Measurements from ENCODE around the gene CCSER1.

The CCSER1 gene

DNA sequence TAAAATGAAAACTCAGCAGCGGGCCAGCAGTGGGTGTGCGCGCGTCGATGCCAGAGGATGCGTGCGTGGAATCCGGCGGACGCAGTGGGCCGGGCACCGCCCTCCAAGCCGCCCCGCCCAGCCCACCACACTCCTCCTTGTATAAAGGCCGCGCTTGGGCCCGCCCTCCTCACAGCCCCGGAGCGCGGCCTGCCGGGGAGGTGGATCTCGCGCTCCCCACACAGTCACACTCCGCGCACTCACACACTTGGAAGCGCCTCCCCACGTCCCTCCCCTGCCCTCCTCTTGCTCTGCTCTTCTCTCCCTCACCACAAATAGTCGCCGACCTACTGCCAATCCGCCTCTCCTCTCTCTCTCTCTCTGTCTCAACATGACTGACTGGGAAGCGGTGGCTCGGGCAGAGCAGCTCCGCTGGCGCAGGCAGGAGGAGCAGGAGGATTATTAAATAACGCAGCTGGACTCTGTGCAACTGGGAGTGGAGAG is at the start of gene CCSER1:
Gene CCSER1 (plus strand): TSS at position 172 of the 483 bp plus-strand sequence.
- peak; percentile 40 for DNase-seq

DNA sequence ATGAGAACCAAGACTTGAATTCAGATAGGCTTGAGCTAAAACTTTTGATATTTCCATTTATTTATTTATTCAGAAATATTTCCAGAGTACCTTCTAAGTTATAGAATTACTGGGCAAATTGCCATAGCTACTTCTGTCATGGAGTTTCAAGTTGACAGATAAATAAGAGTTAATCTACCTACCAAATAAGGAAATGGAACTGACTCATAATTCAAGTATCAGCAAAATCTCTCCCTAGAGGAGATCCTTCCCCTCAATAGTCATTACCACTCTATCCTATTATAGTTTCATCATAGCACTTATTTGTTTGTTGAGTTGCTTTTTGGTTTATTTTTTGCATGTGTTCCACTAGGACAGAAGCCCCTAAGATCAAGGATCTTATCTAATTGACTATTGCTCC is 48.8 kb upstream of the CCSER1 start:
- peak; percentile 4 for DNase-seq

DNA sequence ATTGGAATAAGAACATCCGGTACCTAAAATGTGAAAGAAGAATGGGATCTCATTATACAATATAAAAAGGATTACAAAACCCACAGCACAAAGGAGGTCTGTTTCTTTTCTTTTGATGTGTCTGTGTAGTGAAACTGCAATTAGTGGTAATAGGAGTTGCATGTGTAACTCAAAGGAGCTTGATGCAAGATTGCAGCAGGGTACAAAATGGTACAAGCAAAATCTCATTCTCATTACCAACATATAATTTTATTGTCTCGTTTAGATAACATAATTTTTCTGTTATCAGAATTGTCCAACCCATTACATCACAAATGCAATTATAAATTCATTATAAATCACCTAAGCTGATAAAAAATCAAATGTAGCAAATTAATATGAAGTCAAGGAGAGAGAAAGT is 47.1 kb upstream of the CCSER1 start:
- no peak for DNase-seq

DNA sequence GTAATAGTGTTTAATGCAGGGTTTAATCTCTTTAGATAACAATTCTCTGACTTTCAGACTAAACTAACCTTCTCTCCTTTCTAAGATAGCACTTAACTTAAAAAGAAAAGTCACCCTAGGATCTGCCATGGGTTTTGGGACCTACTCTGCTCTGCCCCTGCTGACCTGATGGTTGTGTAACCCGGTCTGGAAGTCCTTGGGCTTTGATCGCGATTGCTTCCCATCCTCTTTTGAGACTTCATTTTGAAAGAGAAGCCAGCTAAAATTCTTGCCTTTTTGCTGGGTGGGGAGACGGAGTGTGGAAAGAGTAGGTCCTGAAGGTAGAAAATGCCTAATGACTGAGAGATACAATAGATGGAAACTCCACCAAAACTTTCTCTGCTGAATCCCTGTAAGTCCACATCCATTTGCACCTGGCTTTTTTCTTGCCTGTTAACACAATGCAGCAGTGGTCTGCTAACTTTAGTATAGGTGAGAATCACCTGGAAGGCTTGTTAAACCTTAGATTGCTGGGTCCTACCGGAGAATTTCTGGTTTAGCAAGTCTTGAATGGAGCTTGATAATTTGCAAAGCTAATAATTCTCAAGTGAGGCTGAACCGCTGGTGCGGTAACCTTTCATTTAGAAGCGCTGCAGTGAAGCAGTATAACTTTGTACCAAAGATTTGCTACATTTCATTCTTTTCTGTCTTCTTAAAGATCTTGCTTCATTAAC is 45.6 kb upstream of the CCSER1 start:
- no peak for DNase-seq

DNA sequence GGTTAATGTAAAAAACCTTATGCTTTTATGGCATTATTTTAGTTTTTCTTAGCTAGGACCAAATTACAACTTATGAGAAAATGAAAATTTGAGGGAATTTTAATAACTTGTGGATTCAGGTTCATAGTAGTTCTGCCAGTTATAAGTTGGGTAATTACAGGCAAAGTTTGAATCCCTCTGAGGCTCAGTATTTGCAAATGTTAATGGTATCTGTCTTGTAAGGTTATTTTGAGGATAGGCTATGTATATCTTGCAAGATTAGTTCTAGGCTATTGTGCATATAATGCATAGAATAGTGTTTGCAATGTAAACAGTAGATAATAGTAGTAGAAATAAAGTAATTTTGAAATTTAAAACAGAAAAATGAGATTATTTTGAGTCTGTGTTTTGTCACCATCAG is 44.7 kb upstream of the CCSER1 start:
- DNase-seq: no peak

DNA sequence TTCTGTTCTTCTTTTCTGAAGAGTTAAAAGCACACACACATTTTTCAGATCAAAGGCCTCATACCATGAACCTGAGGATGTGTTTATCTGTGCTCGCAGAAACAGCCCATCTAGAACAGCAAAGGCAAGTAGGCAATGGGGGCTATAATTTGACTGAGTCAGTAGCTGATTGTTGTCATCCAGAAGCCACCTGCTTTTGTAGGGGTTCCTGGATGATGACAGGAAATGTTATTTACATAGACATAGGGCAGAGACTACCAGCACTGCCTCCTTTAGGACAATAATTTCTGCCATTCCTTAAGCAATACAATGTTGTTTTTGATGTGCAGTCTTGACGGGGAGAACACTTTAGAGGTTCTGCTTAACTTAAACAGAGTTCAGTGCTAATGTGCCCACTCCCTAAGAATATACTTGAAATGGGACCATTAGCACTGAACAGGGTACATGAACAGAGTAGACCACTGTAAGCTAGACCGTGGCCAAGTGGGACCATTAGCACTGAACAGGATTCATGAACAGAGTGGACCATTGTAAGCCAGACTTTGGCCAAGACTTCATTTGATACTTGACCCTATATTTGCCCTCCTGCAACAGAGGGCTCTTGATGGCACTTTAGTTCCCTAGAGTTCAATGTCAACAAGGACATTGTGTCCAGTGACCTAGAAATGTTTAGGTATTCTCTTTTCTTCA is 42.8 kb upstream of the CCSER1 start:
- DNase-seq: no peak

DNA sequence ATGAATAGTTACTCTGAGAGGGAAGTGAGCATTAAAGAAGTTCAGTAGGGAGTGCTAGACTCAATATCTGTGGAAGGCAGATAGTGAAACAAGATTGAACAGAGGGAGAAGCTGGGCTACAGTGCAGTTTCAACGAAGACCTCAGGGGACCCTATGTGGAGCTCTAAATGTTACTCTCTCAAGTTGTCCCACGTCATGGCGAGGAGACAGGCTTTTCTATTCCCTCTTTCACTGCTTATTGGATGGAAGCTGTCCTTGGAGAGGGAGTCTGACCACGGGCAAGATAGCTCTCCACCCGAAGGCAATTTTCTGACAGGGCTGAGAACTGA is 42.3 kb upstream of the CCSER1 start:
- no peak for DNase-seq

DNA sequence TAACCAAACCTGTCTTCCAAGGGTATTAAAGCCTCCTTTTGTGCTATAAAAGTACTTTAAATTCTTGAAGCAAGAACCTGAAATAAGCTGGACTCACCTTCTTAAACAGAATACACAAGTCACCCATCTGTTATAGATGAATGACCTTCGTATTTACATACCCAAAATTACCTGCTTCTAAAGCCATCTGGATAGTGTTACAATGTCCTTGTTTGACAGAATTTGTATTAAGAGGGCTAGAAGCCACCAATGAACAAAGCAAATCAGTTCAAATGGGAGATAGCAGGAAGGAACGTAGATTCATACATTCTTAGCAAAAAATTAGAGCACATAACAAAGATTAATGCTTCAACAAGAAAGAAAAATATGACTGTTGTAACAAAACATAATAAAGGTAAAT is 33.7 kb upstream of the CCSER1 start:
- DNase-seq: no peak

DNA sequence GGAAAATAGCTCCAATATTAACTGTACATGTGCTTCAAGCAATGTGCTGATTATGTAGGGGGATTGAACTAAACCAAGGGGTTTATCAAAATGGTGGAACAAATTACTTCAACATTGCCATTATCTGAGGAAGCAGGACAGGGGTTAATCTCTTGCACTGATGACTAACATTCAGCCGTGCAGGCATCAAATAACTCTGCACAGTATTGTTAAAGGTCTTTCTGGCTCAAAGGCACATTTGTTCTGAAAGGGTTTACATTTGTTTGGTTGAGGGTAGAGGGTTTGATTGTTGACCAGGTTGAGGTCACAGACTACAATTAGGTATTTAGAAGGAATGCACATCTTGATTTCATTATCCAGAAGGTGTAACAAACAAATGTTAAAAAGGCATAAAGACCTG is 32.2 kb upstream of the CCSER1 start:
- DNase-seq: no peak

DNA sequence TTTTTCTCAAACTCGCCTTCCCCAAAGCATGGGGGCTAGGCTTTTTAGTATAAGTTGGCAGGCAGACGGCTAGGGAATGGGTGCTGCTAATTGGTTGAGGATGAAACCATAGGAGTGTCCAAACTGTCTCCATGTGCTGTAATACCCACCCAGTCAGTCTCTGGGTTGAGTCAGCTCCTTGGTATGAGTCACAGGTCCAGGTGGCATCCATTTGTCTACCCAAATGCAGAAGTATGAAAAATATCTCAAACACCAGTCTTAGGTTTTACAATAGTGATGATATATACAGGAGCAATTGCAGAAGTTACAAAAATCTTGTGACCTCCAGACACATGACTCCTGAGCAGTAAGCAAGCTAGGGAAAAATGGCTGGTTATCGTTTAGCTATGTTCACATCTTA is 27.4 kb upstream of the CCSER1 start:
- peak; percentile 4 for DNase-seq

DNA sequence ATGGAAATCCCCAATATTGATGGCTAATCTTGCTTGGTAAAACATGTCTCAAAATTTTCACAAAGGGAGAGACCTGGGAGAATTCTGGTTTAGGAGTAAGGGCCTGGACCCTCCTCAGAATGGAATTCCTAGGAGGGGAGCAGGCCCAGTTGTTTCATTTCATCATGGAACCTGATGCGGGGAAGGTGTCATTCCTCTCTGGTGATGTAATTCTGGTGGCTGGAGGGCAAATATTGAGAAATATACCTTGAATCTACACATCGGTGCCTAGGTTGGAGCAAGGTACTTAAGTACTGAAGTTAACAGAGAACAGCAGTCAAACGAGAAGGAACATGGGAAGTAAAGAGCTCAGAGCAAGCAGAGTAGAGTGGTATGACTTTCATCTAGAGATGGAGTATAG is 23.2 kb upstream of the CCSER1 start:
- no peak for DNase-seq

DNA sequence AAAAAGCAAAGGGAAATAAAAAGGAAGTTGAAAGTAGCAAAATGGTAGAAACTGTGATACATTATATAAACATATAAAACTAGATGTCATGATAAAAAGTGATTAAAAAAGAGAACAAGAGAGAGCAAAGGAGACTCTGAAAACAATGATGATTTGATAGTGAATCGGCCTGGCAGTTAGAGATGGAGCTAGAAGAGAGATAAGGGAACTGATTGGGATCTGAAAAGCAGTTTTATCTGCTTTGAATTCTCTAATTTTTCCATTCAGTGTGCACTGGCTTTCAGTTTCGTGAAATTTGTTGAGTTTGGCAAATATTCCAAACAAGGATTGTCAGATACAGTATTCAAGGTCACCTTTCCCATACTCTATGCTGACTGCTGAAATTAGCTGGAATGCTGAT is 21.9 kb upstream of the CCSER1 start:
- DNase-seq: no peak

DNA sequence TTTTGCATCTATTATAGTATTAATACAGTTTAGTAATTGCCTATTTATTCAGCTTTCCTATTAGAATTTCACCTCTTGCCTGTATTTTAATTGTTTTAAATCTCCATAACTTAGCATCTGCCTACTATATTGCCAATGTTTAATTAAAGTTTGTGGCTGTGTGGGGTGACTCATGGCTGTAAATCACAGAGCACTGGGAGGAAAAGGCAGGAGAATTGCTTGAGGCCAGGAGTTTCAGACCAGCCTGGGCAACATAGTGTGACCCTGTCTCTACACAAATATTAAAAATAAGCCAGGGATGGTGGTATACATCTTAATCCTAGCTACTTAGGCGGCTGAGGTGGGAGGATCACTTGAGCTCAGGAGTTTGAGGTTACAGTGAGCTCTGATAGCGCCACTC is 14.5 kb upstream of the CCSER1 start:
- no peak for DNase-seq

DNA sequence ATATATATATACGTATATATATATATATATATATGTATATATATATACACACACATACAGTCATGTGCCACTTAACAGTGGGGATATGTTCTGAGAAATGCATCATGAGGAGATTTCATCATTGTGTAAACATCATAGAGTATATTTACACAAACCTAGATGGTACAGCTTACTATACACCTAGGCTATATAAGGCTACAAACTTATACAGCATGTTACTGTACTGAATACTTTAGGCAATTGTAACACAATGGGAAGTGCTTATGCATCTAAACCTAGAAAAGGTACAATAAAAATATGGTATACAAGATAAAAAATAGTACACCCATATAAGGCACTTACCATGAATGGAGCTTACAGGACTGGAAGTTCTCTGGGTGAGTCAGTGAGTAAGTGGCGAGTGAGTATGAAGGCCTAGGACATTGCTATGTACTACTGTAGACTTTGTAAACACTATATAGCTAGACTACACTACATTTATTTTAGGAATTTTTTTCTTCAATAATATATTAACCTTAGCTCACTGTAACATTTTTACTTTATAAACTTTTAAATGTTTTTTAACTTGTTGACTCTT is 13.2 kb upstream of the CCSER1 start:
- DNase-seq: no peak

DNA sequence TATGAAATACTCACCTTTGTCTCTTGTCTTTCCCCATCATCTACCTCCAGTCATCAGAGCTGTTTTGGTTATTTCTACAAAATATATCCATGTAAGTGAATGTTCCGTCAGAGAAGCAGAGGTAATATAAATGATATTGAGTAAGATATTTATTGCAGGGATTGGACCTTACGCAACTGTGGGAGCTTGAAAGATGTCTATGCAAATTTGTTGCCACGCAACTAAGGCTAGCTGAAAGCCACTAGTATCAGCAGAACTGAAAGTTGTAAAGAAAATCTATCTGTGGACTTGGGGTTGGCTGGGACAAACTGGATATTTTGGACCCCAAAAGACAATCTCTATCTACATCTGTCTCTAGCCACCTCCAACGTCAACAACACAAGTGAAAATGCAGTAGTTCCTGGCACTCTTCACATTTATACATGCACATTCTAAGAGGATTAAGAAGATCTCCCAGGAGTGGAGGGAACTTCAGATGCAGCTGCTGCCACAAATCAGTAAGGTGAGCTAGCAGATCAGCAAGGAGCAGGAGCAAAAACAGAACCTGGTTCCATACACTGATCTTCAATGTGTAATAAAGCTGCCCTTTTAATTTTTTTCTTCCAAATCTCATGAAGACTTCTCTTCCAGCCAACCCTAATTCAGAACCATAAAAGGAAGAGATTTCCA is 8.5 kb upstream of the CCSER1 start:
- no peak for DNase-seq

DNA sequence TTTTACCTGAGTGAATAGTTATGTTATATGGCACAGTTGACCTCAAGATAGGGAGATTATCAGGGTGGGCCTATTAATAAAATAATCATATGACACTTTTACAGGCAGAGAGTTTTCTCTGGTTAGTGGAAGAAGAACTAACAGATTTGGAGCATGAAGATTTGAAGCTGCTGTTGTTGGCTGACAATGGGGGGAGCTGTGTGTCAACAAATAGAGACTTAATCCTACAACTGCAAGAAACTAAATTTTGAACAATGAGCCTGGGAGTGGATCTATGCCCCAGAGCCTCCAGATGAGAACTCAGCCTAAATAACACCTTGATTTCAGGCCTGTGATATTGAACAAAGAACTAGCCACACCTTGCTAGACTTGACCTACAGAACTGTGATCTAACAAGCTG is 7.2 kb upstream of the CCSER1 start:
- no peak for DNase-seq

DNA sequence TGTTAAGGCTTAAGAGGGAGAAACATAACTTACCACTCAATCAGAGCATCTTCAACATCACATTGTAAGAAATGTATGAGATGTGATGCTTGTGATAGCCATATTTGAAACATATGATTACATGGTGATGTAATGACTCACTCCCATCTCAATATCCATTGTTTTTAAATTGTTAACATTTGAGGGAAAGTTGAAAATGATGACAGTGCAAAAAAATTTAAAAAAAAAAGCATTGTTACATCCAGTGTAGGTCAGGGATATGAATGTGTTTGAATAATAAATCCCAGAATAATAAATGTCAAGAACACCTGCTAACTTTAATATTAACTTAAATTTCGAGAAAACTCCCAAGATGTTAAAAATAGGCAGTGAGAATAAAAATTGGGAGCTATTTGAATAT is 6.4 kb upstream of the CCSER1 start:
- DNase-seq: no peak

DNA sequence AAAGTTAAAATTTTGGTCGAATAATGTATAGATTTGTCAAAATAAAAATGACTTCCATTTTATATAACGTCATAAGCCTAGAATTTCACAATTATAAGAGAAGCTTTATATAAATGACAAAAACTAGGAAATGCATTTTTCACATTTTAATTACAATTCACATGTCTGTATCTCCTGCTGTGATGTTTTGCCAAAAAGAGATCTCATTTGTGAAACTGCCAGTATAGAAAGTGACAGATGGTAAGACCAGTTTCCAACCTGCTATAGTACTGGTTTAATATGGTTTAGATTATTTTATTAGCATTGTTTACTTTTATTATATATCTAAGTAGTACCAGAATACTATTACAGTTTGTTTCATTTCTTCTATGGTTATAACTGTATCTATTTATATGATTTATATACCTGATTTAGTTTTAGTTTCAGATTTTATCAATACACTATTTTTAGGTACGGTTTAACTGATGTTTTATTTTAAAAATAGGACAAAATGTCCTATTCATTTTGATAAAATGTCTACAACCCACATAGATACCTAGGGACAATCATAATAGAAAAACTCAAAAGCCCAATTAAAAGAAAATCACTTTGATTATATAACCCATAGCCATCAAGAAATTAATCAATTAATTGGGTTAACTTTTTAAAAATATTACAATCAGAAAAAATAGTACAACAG is 5.4 kb upstream of the CCSER1 start:
- DNase-seq: no peak

DNA sequence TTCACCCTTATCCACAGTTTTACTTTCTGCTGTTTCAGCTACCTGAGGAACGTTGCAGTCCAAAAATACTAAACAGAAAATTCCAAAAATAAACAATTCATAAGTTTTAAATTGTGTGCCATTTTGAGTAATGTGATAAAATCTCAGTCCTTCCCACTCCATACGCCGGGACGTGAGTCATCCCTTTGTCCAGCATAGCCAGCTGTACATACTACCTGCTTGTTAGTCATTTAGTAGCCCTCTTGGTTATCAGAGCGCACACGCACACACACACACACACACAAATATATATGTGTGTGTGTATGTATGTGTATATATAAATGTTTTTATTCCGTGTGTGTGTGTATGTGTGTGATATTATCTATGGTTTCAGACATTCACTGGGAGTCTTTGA is 4.8 kb upstream of the CCSER1 start:
- no peak for DNase-seq

DNA sequence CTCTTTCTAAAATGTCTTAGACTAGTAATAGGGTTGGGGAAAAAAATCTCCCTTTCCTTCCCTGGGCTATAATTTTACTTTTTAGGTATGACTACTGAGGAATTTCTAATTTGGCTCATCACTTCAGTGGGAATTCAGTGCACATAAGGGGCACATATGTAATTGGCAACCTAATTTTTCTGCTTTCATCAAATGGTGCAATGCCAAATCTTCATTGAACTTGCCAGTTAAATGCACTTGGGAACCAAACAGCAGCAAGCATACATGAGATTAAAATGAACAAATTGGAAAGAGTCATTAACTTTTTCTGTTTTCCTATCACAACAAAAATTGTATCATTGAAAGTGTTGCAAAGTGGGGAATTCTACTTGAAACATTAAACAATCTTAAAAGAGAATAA is 2.9 kb upstream of the CCSER1 start:
- DNase-seq: no peak

DNA sequence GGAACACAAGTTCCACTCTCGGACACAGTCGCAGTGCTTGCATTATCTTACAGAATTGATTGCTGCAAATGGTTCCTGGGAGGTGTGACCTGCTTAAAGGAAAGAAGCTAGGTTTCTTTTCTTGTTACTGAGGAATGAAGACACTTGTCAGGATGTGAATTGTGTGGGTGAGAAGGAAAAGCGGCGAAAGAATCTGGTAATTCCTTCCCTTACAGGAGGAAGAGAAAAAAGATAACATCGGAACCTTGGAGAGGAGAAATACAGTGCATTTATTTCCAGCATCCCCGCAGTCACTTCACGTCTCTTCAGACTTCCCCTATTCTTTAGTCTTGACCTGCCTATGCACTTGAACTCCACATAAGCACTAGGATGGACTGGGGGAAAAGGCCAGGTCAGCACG is 389 bp upstream of the CCSER1 start:
- DNase-seq: no peak

DNA sequence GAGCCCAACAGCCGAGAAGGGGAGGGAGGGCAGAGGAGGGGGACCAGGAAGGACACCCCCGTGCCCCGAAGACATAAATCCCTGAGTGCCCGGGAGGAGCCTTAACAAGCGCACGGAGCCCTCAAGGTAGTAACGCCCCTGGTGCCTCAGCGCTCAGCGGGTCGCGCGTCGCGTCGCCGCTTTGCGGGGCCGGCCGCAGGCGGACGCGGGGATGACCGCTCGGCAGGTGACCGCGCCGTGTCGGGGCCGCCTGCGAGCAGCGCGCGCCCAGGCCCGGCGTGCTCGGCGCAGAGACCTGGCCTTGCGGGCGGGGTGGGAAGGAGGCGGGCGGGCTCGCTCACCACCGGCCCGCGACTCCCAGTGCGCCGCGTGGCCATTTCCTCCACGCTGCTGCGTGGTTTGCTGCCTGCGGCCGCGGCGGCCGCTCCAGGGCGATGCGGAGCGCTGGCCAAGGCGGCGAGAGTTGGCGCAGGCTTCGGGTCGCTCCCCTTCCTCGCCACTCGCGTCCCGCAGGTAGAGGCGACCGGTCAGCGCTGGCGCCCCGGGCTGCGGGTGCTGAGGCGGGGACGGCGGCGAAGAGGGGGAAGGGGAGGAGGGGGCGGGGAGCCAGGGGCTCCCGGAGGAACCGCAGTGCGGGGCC is 632 bp downstream of the CCSER1 start:
- no peak for DNase-seq

DNA sequence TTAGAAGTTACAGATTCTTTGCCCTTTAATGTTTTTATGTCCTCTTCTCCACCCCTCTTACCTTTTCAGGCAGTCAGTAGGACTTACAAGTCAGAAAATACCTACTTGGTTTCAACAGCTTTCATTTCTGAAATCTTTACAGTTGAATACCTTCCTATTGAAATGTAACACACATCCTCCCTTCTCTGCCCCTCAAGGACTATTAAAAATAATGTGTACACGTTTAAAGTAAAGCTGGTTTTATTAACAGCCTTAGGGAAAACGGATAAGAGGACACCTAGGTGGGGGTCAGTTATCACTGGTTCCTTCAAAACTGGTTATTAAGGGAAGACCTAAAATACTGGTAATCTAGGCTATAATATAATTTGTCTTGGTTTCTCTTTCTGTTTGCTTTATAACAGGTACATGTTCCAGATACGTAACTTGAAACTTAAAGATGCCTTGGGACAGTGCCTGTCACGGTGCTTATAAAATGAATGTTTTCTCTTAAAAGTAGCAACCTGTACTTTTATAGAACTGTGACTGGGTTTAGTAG is 1.8 kb downstream of the CCSER1 start:
- DNase-seq: no peak

Measured in activated CD4-positive, alpha-beta T cell treated with anti-CD3 and anti-CD28 coated beads, Interleukin-2, Interleukin-6, amounts not matched to agents 100 ng/mL and 50 ng/mL, durations not matched to agents 16 hours and 8 hours (primary cell).